SHP77 treated with DMSO at 0.1 percent for 48 hours (cell line): ENCODE results near the gene JAML.

Source experiments
- DNase-seq: peaks from one replicate; lab custom pipeline; 2025; lab: John Stamatoyannopoulos, UW

JAML gene

DNA sequence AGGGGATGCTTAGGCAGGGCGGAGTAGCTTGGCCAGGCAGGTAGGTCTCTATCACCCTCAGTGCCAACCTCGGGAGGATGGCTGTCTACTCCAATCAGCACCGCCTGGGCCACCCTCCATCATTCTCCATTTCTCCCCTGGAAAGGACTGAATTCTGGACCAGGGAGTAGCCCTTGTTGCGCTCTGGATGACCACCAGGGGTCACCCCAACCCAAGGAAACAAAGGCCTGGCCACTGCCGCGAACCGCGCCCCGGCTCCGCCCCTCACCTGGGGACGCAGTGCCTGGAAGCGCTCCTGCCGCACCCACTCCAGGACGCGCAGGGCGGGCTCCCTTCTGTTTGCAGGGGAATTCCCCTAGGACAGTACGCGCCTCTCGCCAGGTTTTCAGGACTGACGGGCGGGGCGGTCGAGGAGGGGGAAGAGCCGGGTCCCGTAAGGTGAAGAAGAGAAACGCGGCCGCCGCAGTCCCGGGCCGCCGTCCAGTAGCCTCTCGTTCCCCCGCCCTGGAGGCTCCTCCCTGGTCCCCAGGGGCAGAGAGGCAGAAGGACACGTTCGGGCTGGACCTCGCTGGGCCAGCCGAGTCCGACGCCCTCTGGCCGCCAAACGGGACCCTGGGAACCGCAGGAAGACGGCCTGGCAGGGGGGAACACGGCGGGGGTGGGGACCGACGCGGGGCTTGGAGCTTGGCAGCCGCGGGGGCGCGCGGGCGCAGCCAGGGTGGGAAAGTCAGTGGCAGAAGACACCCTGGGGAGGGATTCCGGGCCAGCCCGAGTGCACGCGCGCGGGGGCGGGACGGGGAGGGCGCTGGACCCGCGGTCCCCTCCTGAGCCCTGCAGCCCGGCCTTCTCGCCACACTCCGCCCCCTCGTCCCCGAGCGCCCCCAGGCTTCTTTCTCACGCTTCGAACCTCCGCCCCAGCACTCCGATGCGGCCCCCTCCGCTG is 79.3 kb downstream of the JAML start:
- DNase-seq: peak; percentile 47

DNA sequence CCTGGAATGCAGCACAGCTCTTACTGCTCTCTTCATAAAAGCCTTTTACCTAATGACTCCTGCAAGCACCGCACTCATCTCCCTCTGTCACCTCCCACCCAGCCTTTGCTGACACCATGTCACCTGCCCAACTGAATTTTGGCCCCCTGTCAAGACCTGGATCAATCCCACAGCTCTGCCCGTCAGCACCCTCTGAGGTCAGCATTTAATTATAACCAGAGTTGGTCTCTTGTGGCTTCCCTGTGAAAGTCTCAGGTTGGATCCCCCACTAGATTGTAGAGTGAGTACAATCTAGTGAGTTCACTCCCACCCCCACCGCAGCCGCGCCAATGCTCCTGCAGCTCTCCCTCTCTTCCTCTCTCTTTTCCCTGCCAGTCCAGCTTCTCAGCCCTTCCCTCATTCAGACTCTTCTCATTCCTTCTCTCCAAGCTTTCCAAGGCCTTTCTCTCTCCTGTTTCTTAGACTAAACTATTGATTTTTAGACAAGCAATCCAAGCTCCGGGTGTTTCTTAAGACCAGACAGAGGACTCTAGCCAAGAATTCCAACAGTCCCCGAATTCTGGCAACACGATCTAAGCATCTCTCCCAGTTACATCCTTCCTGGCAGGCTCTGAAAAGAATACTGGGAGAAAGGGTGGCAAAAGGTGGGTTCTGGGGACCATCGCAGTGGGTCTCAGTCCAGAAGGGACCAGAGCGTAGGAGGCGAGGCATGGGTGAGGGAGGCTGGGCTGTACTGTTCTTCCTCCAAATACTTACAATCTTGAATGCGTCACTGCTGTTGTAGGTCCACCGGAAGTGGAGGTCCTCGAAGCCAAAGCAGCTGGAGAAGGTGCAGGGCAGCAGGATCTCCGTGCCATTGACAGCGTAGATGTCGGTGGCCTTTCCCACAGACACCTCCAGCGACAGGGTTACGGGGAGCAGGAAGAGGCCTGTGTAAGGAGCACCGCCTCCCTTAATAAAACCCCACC is 80.2 kb downstream of the JAML start:
- DNase-seq: no peak
